ENCODE measurements around the gene ABR.

DNA sequence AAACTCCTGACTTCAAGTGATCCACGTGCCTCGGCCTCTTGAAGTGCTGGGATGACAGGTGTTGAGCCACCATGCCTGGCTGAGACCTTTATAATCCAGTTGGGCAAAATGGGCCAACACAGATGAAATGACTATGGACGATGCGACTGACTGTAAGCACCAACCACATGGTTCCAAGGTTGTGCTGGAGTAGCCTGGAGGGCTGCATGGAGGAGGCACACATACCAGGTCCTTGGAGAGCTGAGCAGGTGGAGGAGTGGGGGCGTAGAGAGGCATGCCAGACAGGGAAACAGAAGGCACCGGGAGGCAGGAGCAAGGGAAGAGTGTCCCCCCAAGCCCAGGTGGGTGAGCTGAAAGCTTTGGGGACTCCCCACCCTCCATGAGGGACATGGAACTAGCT lies 85.2 kb downstream of the ABR start:
- TF ChIP-seq, protein P1, sequence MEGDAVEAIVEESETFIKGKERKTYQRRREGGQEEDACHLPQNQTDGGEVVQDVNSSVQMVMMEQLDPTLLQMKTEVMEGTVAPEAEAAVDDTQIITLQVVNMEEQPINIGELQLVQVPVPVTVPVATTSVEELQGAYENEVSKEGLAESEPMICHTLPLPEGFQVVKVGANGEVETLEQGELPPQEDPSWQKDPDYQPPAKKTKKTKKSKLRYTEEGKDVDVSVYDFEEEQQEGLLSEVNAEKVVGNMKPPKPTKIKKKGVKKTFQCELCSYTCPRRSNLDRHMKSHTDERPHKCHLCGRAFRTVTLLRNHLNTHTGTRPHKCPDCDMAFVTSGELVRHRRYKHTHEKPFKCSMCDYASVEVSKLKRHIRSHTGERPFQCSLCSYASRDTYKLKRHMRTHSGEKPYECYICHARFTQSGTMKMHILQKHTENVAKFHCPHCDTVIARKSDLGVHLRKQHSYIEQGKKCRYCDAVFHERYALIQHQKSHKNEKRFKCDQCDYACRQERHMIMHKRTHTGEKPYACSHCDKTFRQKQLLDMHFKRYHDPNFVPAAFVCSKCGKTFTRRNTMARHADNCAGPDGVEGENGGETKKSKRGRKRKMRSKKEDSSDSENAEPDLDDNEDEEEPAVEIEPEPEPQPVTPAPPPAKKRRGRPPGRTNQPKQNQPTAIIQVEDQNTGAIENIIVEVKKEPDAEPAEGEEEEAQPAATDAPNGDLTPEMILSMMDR (conservative IDR thresholded peaks at IDR 0.05; ENCODE audit: low read depth, low read length): no peak
- TF ChIP-seq EZH2 (IDR thresholded peaks at IDR 0.05; ENCODE audit: low read length, unreplicated experiment) (no peak), EZH2phosphoT487 (IDR thresholded peaks at IDR 0.05; ENCODE audit: borderline replicate concordance, low read length) (no peak)
